CD4-positive, alpha-beta T cell treated with Interleukin-15 for 4 hours (primary cell): ENCODE measurements around the gene MRPL14.
A peak's percentile ranks its signal among the peaks of the same experiment; 100 is the strongest.

Experiments used
- DNase-seq: peaks from one replicate; pipeline ENCODE4 v3.0.0-alpha.2; 2020; ENCODE audit warnings: low spot score

Gene MRPL14

DNA sequence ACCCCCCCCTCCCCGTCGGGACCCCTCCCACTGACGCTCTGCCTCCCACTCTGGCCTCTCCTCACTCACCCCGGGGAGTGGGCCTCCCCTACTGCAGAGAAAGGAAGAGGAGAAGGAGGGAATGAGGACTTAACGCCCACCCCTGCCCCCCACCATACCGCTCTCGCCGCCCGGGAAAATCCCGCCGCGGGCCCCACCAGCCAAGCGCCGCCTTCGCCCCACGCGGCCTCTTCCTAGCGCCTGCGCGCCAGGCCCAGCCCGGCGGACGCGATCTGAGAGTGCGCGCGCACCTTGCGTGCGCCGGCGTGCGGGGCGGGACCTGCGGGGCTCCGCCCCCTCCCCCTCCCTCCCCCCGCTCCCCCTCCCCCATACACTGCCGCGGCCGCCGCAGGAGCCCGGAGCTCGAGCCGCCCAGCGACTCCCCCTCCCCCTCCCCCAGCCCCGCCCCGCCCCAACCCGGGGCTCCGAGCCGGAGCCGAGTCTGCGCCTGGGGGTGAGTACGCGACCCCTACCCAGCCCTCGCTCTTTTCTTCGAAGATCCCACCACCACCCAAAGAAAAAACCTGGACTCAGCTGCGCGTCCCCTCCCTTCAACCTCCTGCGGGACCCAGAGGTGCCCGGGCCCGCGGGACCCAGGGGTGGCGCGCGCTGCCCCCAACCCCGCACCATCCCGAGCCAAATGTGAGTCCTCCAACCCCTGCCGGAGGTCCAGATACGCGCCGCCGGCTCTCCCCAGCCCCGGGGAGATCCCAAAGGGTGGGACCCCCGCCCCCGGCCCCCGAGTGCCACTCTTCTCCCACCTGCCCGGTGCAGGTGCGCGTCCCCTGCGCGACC is at the start of gene MRPL14, which contains the start of gene TMEM63B:
MRPL14 (minus strand) TSS at position 267 of the 834 bp plus-strand sequence. CDS start 10,841 bp downstream, outside the sequence.
TMEM63B (plus strand) TSS at position 369 of the 834 bp plus-strand sequence. CDS start 7,031 bp downstream, outside the sequence.
- DNase-seq, result peak; percentile 89

DNA sequence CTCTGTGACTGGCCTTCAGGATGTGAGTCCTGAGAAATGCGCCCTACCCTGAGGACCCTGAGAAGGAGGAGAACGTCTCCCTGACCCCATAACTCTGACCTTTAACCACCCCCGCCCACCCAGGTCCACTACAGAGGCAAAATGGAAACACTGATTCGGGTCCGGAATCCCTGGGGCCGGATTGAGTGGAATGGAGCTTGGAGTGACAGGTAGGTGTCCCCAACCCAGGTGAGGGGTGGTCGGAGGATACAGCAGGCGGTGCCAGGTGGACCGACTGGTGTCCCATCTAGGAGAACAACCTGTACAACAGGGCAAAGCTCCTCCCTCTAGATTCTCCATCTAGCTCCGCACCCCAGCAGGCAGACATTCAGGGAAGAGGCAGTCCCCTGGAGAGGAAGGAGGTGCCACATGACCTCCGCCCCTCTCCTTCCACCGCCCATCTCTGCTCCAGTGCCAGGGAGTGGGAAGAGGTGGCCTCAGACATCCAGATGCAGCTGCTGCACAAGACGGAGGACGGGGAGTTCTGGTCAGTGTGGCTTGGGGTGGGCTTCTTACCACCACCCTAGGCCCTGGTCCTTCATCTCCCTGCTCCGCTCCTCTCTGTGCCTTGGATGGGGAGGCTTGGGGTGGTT is 49.0 kb upstream of the MRPL14 start:
- no peak for DNase-seq

DNA sequence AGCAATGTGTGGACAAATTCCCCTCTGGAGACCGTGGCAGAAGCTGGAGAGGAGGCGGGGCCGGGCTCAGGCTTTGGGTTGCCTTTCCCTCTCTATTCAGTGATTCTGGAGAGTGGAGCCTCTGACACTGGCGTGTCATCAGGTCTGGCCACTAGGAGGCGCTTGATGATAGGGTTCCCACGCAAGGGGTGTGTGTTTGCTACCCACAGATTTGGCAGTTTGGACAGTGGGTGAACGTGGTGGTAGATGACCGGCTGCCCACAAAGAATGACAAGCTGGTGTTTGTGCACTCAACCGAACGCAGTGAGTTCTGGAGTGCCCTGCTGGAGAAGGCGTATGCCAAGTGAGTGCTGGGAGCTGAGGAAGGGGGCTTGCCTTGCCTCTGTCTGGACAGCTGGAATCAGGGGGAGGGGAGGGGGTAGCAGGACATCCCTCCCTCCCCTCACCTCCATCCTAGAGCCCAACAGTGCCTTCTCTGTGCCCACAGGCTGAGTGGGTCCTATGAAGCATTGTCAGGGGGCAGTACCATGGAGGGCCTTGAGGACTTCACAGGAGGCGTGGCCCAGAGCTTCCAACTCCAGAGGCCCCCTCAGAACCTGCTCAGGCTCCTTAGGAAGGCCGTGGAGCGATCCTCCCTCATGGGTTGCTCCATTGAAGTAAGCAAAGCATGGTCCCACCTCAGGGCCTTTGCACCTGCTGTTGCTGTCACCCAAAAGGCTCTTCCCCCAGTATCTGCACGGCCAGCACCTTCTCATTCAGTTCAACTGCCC is 45.7 kb upstream of the MRPL14 start:
- DNase-seq, result peak; percentile 78

DNA sequence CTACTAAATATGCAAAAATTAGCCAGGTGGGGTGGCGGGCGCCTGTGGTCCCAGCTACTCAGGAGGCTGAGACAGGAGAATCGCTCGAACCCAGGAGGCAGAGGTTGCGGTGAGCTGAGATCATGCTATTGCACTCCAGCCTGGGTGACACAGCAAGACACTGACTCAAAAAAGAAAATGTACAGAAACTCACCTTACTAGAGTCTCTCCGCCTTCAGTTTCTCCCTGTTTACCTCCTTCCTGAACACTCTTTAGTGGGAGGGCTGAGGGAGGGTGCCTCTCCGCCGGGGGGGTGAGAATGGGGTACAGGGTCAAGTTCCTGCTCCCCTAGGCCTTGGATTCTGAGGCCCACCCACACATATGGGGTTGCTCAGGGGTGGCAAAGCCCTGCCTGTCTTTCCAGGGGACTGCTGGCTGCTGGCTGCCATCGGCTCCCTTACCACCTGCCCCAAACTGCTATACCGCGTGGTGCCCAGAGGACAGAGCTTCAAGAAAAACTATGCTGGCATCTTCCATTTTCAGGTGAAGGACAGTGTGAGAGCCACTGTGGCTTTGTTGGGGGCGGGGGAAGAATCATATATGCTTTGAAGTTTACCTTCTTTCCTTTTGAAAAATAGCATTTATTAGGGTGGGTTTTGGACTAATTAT is 44.8 kb upstream of the MRPL14 start:
- DNase-seq, result no peak

DNA sequence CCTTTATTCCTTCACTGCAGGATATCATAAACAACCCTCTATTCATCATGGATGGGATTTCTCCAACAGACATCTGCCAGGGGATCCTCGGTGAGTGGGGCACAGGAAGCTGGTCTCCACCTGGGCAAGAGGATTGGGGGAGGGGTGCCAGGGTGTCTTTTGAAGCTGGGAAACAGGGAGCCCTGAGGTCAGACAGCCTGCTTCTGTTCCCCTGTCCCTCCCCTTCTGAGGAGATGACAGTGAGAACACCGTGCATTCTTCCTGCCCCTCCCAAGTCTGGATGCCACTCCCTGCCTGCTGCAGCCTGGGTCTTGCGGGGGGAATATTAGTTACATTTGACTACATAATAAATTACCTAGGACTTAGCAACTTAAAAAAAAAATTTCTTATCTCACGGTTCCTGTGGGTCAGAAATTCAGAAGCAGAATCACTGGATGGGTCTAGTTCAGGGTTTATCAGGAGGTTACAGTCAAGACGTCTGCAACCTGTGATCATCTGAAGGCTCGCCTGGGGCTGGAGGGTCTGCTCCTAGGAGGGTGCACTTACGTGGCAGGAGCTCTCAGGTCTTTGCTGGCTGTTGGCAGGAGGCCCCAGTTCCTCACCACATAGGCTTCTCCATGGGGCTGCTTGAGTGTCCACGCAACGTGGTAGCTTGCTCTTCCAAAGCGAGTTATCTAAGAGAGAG is 42.8 kb upstream of the MRPL14 start:
- DNase-seq, result no peak

GRCh38 chr6:44169154-44169553 is 41.9 kb upstream of the MRPL14 start:
- DNase-seq, result no peak

- no peak for DNase-seq
Observed at GRCh38 chr6:44167567-44167966, 40.3 kb upstream of the MRPL14 start.

- no peak for DNase-seq
Observed at GRCh38 chr6:44166591-44167184, 39.4 kb upstream of the MRPL14 start.

DNA sequence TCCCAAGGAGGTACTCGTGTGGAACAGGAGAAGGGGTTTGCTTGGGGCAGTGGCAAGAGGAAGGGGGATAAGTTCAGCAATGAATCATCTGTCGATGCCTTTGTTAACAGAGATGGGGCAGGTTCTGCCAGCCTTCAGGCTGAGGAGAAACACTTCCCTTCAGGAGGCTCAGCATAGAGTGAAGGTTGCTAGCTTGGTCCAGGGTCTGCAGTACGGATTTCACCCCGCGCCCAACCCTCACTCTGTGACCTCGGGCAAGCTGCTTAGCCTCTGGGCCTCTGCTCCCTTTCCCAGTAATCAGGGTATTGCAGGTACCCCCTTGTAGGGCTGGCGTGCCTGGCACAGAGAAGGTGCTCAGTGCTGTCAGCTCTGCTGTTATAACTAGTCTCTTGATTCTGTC is 38.9 kb upstream of the MRPL14 start:
- no peak for DNase-seq

- no peak for DNase-seq
Observed at GRCh38 chr6:44162876-44163625, 35.8 kb upstream of the MRPL14 start.

- no peak for DNase-seq
Observed at GRCh38 chr6:44161997-44162338, 34.7 kb upstream of the MRPL14 start.

- no peak for DNase-seq
Observed at GRCh38 chr6:44158770-44159228, 31.5 kb upstream of the MRPL14 start, which contains the start of gene CAPN11. CAPN11 (plus strand) TSS chr6:44158820; CDS start chr6:44158849, 29 bp downstream.

GRCh38 chr6:44157152-44157521 is 29.9 kb upstream of the MRPL14 start:
- DNase-seq, result no peak

- DNase-seq, result no peak
Observed at GRCh38 chr6:44156494-44157151, 29.4 kb upstream of the MRPL14 start.

DNA sequence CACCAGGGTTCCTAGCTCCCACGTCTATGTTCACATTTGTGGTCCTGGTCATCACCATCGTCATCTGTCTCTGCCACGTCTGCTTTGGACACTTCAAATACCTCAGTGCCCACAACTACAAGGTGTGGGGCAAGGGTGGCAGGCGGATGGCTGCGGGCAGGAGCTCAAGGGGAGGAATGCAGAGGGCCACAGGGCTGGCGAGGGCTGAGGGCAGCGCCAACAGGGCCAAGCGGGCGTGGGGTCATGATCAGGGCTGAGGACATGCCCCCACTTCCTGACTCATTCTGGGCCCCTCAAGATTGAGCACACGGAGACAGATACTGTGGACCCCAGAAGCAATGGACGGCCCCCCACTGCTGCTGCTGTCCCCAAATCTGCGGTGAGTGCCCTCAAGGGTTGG is 26.8 kb upstream of the MRPL14 start:
- DNase-seq, result no peak

GRCh38 chr6:44152533-44152932 is 25.3 kb upstream of the MRPL14 start:
- DNase-seq, result no peak

- no peak for DNase-seq
Observed at GRCh38 chr6:44152109-44152461, 24.8 kb upstream of the MRPL14 start.

DNA sequence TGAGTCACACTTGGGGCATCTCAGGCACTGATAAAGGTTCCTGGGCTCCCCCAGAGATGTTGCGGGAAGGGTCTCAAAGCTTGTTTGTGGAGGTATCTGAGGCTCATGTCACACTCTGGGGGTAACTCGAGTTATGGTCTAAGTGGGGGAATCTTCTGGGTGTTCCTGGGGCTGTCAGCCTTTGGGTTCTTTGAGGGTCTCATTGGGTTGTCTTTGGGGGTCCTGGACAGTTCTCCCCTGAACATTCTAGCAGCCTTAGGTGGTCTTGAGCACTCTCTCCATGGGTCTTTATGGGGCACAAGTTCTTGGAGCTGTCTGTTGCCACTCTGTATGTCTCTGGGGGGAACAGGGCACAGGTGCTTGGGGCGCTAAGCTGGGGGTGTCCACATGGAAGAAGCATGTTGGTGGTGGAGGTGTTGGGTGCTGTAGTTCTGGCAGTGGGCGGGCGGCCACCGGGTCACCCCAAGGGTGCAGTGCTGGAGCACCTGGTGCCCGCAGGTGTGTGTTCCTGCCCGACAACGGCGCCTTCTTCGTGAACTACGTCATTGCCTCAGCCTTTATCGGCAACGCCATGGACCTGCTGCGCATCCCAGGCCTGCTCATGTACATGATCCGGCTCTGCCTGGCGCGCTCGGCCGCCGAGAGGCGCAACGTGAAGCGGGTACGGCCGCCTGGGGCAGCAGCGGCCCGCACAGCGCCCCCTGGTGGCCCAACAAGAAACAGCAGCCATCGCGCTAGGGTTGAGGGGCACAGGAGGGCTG is 24.3 kb upstream of the MRPL14 start:
- DNase-seq, result peak; percentile 77

DNA sequence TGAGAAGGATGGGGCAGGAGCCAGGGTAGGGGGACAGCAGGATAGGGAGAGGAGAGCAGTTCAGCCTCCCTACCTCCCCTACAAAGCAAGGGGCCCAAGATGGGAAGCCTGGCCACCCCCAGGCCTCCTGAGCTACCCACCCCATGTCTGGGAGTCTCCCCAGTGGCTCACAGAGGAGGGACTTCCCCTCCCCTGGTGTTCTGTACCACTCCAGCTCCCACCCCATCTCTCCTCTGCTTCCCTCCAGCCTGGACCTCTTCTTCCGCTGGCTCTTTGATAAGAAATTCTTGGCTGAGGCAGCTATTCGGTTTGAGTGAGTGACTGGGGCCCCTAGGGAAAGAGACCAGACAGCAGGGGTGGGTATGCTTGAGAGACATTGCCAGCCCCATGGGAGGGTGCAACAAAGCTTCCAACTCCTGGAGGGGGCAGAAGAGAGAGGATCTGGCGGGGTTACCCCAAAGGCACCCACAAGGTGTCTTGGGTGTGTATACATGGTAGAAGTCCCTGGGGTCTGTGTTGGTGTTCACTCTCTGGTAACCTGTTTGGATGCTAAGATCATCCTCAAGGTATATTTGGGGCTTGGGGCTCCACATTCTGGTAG is 23.2 kb upstream of the MRPL14 start:
- DNase-seq, result no peak
